Activated T-cell treated with anti-CD3 and anti-CD28 coated beads for 1 hour (primary cell): Measurements from ENCODE around the gene NCCRP1.

ENCODE experiments used
- DNase-seq: peaks from one replicate; pipeline ENCODE4 v3.0.0-alpha.2; 2020; ENCODE audit warnings: low read depth

NCCRP1 gene

GRCh38 chr19:39196860-39197562 lies at the start of gene NCCRP1:
TSS of gene NCCRP1 (plus strand) at chr19:39196964. CDS start at chr19:39196983, 19 bp downstream.
- DNase-seq: no peak

- no peak for DNase-seq
Measured at GRCh38 chr19:39147480-39147879, 49.3 kb upstream of the NCCRP1 start.

- DNase-seq: no peak
Measured at GRCh38 chr19:39148939-39149529, 47.7 kb upstream of the NCCRP1 start.

GRCh38 chr19:39150235-39150634 lies 46.5 kb upstream of the NCCRP1 start:
- no peak for DNase-seq

- DNase-seq: no peak
Measured at GRCh38 chr19:39150807-39151600, 45.8 kb upstream of the NCCRP1 start.

- no peak for DNase-seq
Measured at GRCh38 chr19:39152066-39152465, 44.7 kb upstream of the NCCRP1 start.

- DNase-seq: no peak
Measured at GRCh38 chr19:39154100-39154628, 42.6 kb upstream of the NCCRP1 start.

- no peak for DNase-seq
Measured at GRCh38 chr19:39154629-39155100, 42.1 kb upstream of the NCCRP1 start.

GRCh38 chr19:39155114-39155700 lies 41.6 kb upstream of the NCCRP1 start:
- DNase-seq: no peak

- no peak for DNase-seq
Measured at GRCh38 chr19:39155741-39156140, 41.0 kb upstream of the NCCRP1 start.

- DNase-seq: no peak
Measured at GRCh38 chr19:39156326-39157230, 40.2 kb upstream of the NCCRP1 start.

GRCh38 chr19:39157275-39157996 lies 39.3 kb upstream of the NCCRP1 start:
- no peak for DNase-seq

- no peak for DNase-seq
Measured at GRCh38 chr19:39157997-39158389, 38.8 kb upstream of the NCCRP1 start.

- DNase-seq: no peak
Measured at GRCh38 chr19:39158646-39159260, 38.0 kb upstream of the NCCRP1 start.

GRCh38 chr19:39160523-39160861 lies 36.3 kb upstream of the NCCRP1 start:
- DNase-seq: no peak

- no peak for DNase-seq
Measured at GRCh38 chr19:39160889-39161672, 35.7 kb upstream of the NCCRP1 start.

- DNase-seq: no peak
Measured at GRCh38 chr19:39162441-39163043, 34.2 kb upstream of the NCCRP1 start.

- DNase-seq: no peak
Measured at GRCh38 chr19:39163621-39164020, 33.1 kb upstream of the NCCRP1 start.

GRCh38 chr19:39164289-39164688 lies 32.5 kb upstream of the NCCRP1 start:
- no peak for DNase-seq
